Muscle layer of colon (tissue), 2 donors: Measurements from ENCODE around the gene COL13A1.

Experiments used
- H3K27ac ChIP-seq: one replicate; pipeline ENCODE4 v1.7.0; 2013; ENCODE audit warnings: low read depth, mild to moderate bottlenecking, low read length, moderate library complexity
- H3K27me3 ChIP-seq, 2 donors: one replicate each; pipeline ENCODE4 v1.7.0; 2013; ENCODE audit warnings: low read length in 2 of 2, mild to moderate bottlenecking in 2 of 2; ENCODE audit not compliant: insufficient read depth in 2 of 2, control insufficient read depth in 1 of 2
- H3K36me3 ChIP-seq: one replicate; pipeline ENCODE4 v1.7.0; 2013; ENCODE audit warnings: mild to moderate bottlenecking, low read length; ENCODE audit not compliant: insufficient read depth
- H3K4me1 ChIP-seq: one replicate; pipeline ENCODE4 v1.7.0; 2013; ENCODE audit warnings: mild to moderate bottlenecking, low read length; ENCODE audit not compliant: insufficient read depth
- H3K4me3 ChIP-seq, 2 donors: one replicate each; pipeline ENCODE4 v1.7.0; 2013; ENCODE audit warnings: low read length in 2 of 2, low read depth in 1 of 2, mild to moderate bottlenecking in 1 of 2, moderate library complexity in 1 of 2
- H3K9ac ChIP-seq: one replicate; pipeline ENCODE4 v1.7.0; 2013; ENCODE audit warnings: low read length
- H3K9me3 ChIP-seq: one replicate; pipeline ENCODE4 v1.7.0; 2013; ENCODE audit warnings: mild to moderate bottlenecking, low read length
- donor health status: abdominal sarcoma.
- donor health status: Adenocarcinoma of cecum.

The COL13A1 gene

GRCh38 chr10:69955897-69956740 is 154.4 kb downstream of the COL13A1 start:
- H3K27me3 ChIP-seq = no peaks in the 10 kb centered on the region
- no peaks in the 10 kb centered on the region for H3K36me3 ChIP-seq

GRCh38 chr10:69956741-69957230 is 155.1 kb downstream of the COL13A1 start:
- Histone ChIP-seq H3K9me3 (no peaks in the 10 kb centered on the region), H3K36me3 (no peaks in the 10 kb centered on the region), H3K27me3 (no peaks in the 10 kb centered on the region), H3K27ac (no peak overlapping the region), H3K4me1 (no peaks in the 10 kb centered on the region), H3K4me3 (no peak overlapping the region), H3K9ac (no peak overlapping the region)

More at GRCh38 chr10:69955897-69956740, 154.4 kb downstream of the COL13A1 start:
- no peak overlapping the region for H3K9ac ChIP-seq
- no peaks in the 10 kb centered on the region for H3K4me1 ChIP-seq
- H3K9me3 ChIP-seq = no peaks in the 10 kb centered on the region
- H3K4me3 ChIP-seq = no peak overlapping the region
- H3K27ac ChIP-seq = no peak overlapping the region

- no peak overlapping the region for H3K4me3 ChIP-seq
- no peaks in the 10 kb centered on the region for H3K27me3 ChIP-seq
- no peak overlapping the region for H3K9ac ChIP-seq
- H3K27ac ChIP-seq = no peak overlapping the region
- no peaks in the 10 kb centered on the region for H3K9me3 ChIP-seq
- H3K36me3 ChIP-seq = no peaks in the 10 kb centered on the region
- H3K4me1 ChIP-seq = no peaks in the 10 kb centered on the region
Measured at GRCh38 chr10:69957241-69957885, 155.7 kb downstream of the COL13A1 start.

- Histone ChIP-seq H3K9ac (no peak overlapping the region), H3K9me3 (no peaks in the 10 kb centered on the region), H3K4me3 (no peak overlapping the region), H3K36me3 (no peaks in the 10 kb centered on the region), H3K4me1 (no peaks in the 10 kb centered on the region), H3K27me3 (no peaks in the 10 kb centered on the region), H3K27ac (no peak overlapping the region)
Measured at GRCh38 chr10:69957886-69958555, 156.3 kb downstream of the COL13A1 start.

- H3K27ac ChIP-seq = no peak overlapping the region
- no peaks in the 10 kb centered on the region for H3K9me3 ChIP-seq
- H3K36me3 ChIP-seq = no peaks in the 10 kb centered on the region
- no peak overlapping the region for H3K4me3 ChIP-seq
- H3K4me1 ChIP-seq = no peaks in the 10 kb centered on the region
- H3K9ac ChIP-seq = no peak overlapping the region
- H3K27me3 ChIP-seq = no peaks in the 10 kb centered on the region
Measured at GRCh38 chr10:69958556-69958902, 156.8 kb downstream of the COL13A1 start.

GRCh38 chr10:69959911-69960310 is 158.2 kb downstream of the COL13A1 start:
- Histone ChIP-seq H3K9me3 (no peaks in the 10 kb centered on the region), H3K27me3 (no peaks in the 10 kb centered on the region), H3K4me3 (no peak overlapping the region), H3K27ac (no peak overlapping the region), H3K4me1 (no peaks in the 10 kb centered on the region), H3K9ac (no peak overlapping the region), H3K36me3 (no peaks in the 10 kb centered on the region)

- no peak overlapping the region for H3K27ac ChIP-seq
- H3K36me3 ChIP-seq = no peaks in the 10 kb centered on the region
- no peaks in the 10 kb centered on the region for H3K4me1 ChIP-seq
- no peaks in the 10 kb centered on the region for H3K27me3 ChIP-seq
- no peak overlapping the region for H3K9ac ChIP-seq
- H3K9me3 ChIP-seq = no peaks in the 10 kb centered on the region
- no peak overlapping the region for H3K4me3 ChIP-seq
Measured at GRCh38 chr10:69960606-69960987, 158.9 kb downstream of the COL13A1 start.

GRCh38 chr10:69960988-69961880 is 159.5 kb downstream of the COL13A1 start:
- Histone ChIP-seq H3K36me3 (no peaks in the 10 kb centered on the region), H3K4me1 (no peaks in the 10 kb centered on the region), H3K4me3 (no peak overlapping the region), H3K27me3 (no peaks in the 10 kb centered on the region), H3K9ac (no peak overlapping the region), H3K9me3 (no peaks in the 10 kb centered on the region), H3K27ac (no peak overlapping the region)

- H3K4me1 ChIP-seq = no peaks in the 10 kb centered on the region
Measured at GRCh38 chr10:69961881-69962745, 160.4 kb downstream of the COL13A1 start.

GRCh38 chr10:69962746-69963135 is 161.0 kb downstream of the COL13A1 start:
- no peaks in the 10 kb centered on the region for H3K9me3 ChIP-seq
- H3K9ac ChIP-seq = no peak overlapping the region
- H3K4me1 ChIP-seq = no peaks in the 10 kb centered on the region
- H3K27me3 ChIP-seq = no peaks in the 10 kb centered on the region
- H3K4me3 ChIP-seq = no peak overlapping the region
- no peaks in the 10 kb centered on the region for H3K36me3 ChIP-seq
- H3K27ac ChIP-seq = no peak overlapping the region

More at GRCh38 chr10:69961881-69962745, 160.4 kb downstream of the COL13A1 start:
- H3K9me3 ChIP-seq = no peaks in the 10 kb centered on the region
- no peak overlapping the region for H3K9ac ChIP-seq
- H3K27ac ChIP-seq = no peak overlapping the region
- no peaks in the 10 kb centered on the region for H3K27me3 ChIP-seq
- no peaks in the 10 kb centered on the region for H3K36me3 ChIP-seq
- no peak overlapping the region for H3K4me3 ChIP-seq
